LNCaP clone FGC (cell line): ENCODE results near the gene FLAD1.

Source experiments
- DNase-seq: peaks from one replicate; pipeline ENCODE4 v3.0.0-alpha.2; 2011; ENCODE audit warnings: low read depth
- H3K4me3 ChIP-seq: 2 replicates; pipeline ENCODE4 v1.5.1; 2011; ENCODE audit warnings: mild to moderate bottlenecking, low read depth, low read length, control low read depth
- CTCF ChIP-seq: IDR thresholded peaks from 2 replicates; pipeline ENCODE4 v1.5.1; 2012; ENCODE audit warnings: mild to moderate bottlenecking; ENCODE audit not compliant: control insufficient read depth, insufficient read depth; ENCODE audit errors: extremely low read depth

The FLAD1 gene

GRCh38 chr1:155017041-155017945 is 34.1 kb downstream of the FLAD1 start:
- DNase-seq: no peak
- no peak overlapping the region for H3K4me3 ChIP-seq
- peak; percentile 16; the same call in 1 of the 2 replicates for TF ChIP-seq CTCF

- DNase-seq: no peak
- no peak for TF ChIP-seq CTCF
- no peak overlapping the region for H3K4me3 ChIP-seq
Measured at GRCh38 chr1:155017946-155018316, 34.8 kb downstream of the FLAD1 start.

- DNase-seq: no peak
- no peak for TF ChIP-seq CTCF
- H3K4me3 ChIP-seq: no peak overlapping the region
Measured at GRCh38 chr1:155018617-155019348, 35.6 kb downstream of the FLAD1 start.

- no peak overlapping the region for H3K4me3 ChIP-seq
- no peak for DNase-seq
- no peak for TF ChIP-seq CTCF
Measured at GRCh38 chr1:155019377-155020245, 36.5 kb downstream of the FLAD1 start.

- DNase-seq: no peak
- no peak for TF ChIP-seq CTCF
- no peak overlapping the region for H3K4me3 ChIP-seq
Measured at GRCh38 chr1:155022136-155022926, 39.2 kb downstream of the FLAD1 start.

GRCh38 chr1:155022927-155023236 is 39.7 kb downstream of the FLAD1 start:
- H3K4me3 ChIP-seq: no peak overlapping the region
- peak; percentile 84 for DNase-seq
- no peak for TF ChIP-seq CTCF
